Measurements from ENCODE around the gene ZNF790.

The ZNF790 gene

DNA sequence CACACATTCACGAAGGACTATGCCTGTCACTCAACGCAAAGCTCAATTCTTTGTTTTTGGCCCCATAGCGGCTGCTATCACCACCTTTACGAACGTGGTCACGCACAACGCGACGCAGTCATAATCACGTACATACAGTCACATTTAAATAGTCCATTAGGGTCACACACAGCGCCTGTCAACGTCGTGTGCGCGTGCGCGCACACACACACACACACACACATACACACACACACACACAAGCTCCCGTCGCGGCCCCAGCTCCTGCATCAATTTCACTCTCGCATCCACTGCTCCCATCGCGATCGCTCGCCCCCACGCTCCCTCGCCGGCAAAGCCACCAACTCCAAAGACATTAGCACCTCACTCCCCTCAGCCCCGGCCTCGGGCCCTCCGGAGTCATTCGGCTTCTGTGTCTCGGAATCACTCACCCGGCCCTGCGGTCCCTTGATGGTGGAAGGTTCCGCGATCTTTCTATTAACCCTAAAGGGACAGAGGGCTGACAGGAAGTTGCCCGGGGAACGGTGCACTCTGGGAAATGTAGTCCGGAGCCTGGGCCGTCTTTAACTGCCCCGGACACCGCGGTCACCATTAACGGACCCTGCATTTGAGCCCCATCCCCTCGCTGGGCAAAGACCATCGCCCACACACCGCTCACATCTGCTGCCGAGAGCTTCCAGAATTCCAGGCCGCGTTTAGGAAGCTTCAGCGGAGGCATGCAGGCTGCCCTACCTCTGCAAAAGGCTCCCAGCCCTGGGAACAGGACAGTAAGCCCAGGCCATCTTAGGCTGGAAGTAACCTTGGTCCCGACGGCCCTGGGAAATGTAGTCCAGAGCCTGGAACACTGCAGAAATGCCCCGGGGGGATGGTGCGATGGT, at the start of gene ZNF790:
TSS of gene ZNF790 (minus strand) at position 482 of the 878 bp plus-strand sequence. CDS start 12,768 bp downstream, outside the sequence.
- Histone ChIP-seq H3K27ac (peak within 1 kb of the TSS; percentile 84 to 93), H3K4me3 (peak within 1 kb of the TSS; percentile 87)
- TF ChIP-seq, protein P1, sequence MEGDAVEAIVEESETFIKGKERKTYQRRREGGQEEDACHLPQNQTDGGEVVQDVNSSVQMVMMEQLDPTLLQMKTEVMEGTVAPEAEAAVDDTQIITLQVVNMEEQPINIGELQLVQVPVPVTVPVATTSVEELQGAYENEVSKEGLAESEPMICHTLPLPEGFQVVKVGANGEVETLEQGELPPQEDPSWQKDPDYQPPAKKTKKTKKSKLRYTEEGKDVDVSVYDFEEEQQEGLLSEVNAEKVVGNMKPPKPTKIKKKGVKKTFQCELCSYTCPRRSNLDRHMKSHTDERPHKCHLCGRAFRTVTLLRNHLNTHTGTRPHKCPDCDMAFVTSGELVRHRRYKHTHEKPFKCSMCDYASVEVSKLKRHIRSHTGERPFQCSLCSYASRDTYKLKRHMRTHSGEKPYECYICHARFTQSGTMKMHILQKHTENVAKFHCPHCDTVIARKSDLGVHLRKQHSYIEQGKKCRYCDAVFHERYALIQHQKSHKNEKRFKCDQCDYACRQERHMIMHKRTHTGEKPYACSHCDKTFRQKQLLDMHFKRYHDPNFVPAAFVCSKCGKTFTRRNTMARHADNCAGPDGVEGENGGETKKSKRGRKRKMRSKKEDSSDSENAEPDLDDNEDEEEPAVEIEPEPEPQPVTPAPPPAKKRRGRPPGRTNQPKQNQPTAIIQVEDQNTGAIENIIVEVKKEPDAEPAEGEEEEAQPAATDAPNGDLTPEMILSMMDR (IDR thresholded peaks at IDR 0.05) = no peak
- peak; percentile 90 for DNase-seq (ENCODE audit: low spot score)

- no peak overlapping the region for H3K27ac ChIP-seq
- peak overlapping the region; percentile 50 for H3K4me3 ChIP-seq
- TF ChIP-seq, protein P1 (IDR thresholded peaks at IDR 0.05) = no peak
- DNase-seq (ENCODE audit: low spot score) = no peak
These were observed 39.1 kb upstream of the ZNF790 start for GRCh38 chr19:36876993-36877938.

DNA sequence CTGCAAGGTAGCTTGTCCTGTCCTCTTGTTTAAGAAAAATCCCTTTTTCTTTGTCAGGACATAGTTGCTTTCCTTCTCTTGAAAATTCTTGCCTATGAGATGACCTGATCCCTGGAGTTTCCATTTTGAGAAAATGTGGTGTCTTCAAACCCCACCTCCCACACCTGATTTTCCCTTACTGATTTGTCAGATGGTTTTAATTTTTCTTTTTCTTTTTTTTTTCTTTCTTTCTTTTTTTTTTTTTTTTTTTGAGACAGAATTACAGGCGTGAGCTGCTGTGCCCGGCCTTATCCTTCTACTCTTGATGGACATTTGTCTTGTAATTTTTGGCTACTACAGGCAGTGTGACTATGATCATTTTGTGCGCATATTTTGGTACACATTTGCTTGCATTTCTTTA, 13.7 kb upstream of the ZNF790 start:
- DNase-seq (ENCODE audit: low spot score) = no peak
- Histone ChIP-seq H3K27ac (no peak overlapping the region), H3K4me3 (peak overlapping the region; percentile 87)
- TF ChIP-seq, protein P1 (IDR thresholded peaks at IDR 0.05) = no peak

DNA sequence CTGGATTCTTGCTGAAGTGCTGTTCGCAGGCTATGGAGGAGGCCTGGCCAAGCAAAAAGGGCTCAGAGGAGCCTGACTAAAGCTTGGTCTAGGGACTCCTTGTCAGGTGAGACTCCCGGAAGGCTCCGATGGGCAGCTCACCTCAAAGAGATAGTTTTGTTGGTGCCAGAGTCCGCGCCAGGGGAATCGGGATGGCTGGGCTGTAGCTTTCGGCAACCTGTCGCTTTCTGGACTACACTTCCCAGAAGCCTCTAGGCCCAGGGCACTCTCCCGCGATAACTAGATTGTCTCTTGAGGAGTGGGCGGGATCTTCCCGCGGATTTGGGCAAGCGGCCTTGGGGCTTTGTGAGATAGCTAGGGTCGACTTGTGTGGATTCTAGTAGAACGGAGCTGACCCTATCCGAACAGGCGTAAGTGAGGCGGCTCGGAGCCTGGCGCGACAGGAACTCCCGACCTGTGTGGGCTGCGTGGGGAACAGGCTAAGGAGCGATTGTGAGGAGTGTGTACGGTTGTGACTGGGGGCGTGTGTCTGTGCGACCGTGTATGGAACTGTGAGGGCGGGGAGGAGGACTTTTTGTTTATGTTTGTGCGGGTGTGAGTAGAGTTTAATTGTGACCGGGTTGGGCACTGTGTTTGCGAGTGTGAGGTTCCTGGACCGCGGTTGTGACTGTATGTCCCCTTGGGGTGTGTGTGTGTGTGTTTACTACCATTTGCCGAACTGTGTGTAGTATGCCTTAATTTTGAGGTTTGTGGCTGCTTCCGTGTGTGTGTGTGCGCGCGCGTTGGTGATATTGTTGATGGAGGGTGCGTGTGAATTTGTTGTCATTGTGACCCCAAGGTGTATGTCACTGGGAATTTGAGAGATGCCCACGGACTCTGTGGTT, 12.6 kb upstream of the ZNF790 start, which contains the start of gene ZNF345:
TSS of gene ZNF345 (plus strand) at position 318 of the 884 bp plus-strand sequence. CDS start 25,955 bp downstream, outside the sequence.
- peak; percentile 93 for DNase-seq (ENCODE audit: low spot score)
- TF ChIP-seq, protein P1 (IDR thresholded peaks at IDR 0.05) = no peak
- peak within 1 kb of the TSS; percentile 87 for H3K4me3 ChIP-seq

GRCh38 chr19:36849701-36850558, 11.7 kb upstream of the ZNF790 start:
- TF ChIP-seq, protein P1 (IDR thresholded peaks at IDR 0.05) = no peak
- peak; percentile 94 for DNase-seq (ENCODE audit: low spot score)
- Histone ChIP-seq H3K27ac (peak overlapping the region; percentile 57 to 87), H3K4me3 (peak overlapping the region; percentile 87)

More for the DNA sequence above, 12.6 kb upstream of the ZNF790 start, which contains the start of gene ZNF345:
- peak within 1 kb of the TSS; percentile 57 to 87 for H3K27ac ChIP-seq

All from coronary artery (tissue), 2 donors.